ENCODE results near the gene TADA2A.

TADA2A gene

GRCh38 chr17:37521821-37522220, 115.1 kb downstream of the TADA2A start:
- H3K4me3 ChIP-seq (ENCODE audit: low read depth, low read length): no peak overlapping the region

DNA sequence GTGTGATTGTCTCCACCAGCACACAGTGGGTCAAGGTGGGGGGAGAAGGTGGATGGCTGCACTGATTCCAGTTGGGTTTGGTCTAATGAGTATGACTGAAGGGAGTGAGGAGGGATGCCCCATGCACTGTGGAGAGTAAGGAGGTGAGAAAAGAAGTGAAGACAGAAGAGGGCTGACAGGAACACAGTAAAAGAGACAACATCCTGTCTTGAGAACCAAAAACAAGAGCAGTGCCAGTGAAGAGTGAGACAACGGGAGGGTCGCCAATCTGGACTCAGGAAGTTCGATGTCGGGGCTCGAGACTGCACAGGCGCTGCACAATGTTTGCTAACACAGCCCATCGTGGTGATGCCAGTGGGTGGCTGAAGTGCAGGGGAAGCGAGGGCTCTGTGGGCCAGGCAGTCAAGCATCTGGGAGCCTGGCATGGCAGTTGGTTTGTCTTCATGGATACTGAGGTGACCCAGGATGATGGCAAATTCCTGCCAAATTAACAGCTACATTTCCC, 117.1 kb downstream of the TADA2A start:
- H3K4me3 ChIP-seq (ENCODE audit: low read depth, low read length): no peak overlapping the region

GRCh38 chr17:37527249-37527851, 120.7 kb downstream of the TADA2A start:
- H3K4me3 ChIP-seq (ENCODE audit: low read depth, low read length): no peak overlapping the region
